T-helper 2 cell treated with Interferon-gamma antibody and Interleukin-4, amounts not matched to agents 100 ng/mL and 5 ng/mL, for 36 hours (primary cell): ENCODE measurements around the gene RASSF10. TPM values are rescaled to one million over a fixed set of nuclear protein-coding genes. Genes with fewer than 3 reads are reported as not detected.

Source experiments
- intact Hi-C: fragments of 100-400 bp; cut with micrococcal nuclease; formaldehyde crosslinking; loops from one replicate; pipeline ENCODE4 v1.15.1; 2023
- total RNA-seq: library from RNA; stranded (reverse); gene quantifications from 2 replicates; pipeline ENCODE4 v1.2.3, GENCODE V29; 2022

The RASSF10 gene
- total RNA-seq, result not detected in 2 replicates

- intact Hi-C loops, result no loop called here
Measured at GRCh38 chr11:13008625-13009475, at the start of gene RASSF10. Gene RASSF10 (plus strand): TSS chr11:13009316. CDS start chr11:13009577, 261 bp downstream.

- intact Hi-C loops, result loop anchor here (5.0 kb wide), 1 partner anchor 221 kb away; no protein-coding TSS in a partner anchor
Measured at GRCh38 chr11:12961615-12962014, 47.5 kb upstream of the RASSF10 start.

GRCh38 chr11:12962306-12962705 lies 46.8 kb upstream of the RASSF10 start:
- intact Hi-C loops, result loop anchor here (5.0 kb wide), 1 partner anchor 220 kb away; no protein-coding TSS in a partner anchor

- intact Hi-C loops, result loop anchor here (5.0 kb wide), 1 partner anchor 219 kb away; no protein-coding TSS in a partner anchor
Measured at GRCh38 chr11:12963051-12963450, 46.1 kb upstream of the RASSF10 start.

GRCh38 chr11:12963792-12964536 lies 45.2 kb upstream of the RASSF10 start:
- intact Hi-C loops, result loop anchor here (1.0 to 5.0 kb wide), 3 partner anchors 218 to 379 kb away; no protein-coding TSS in a partner anchor

GRCh38 chr11:12964650-12965049 lies 44.5 kb upstream of the RASSF10 start:
- intact Hi-C loops, result loop anchor here (1.0 to 5.0 kb wide), 3 partner anchors 218 to 378 kb away; no protein-coding TSS in a partner anchor

GRCh38 chr11:12966002-12966401 lies 43.1 kb upstream of the RASSF10 start:
- intact Hi-C loops, result no loop called here

- intact Hi-C loops, result no loop called here
Measured at GRCh38 chr11:12968101-12968500, 41.0 kb upstream of the RASSF10 start.

- intact Hi-C loops, result no loop called here
Measured at GRCh38 chr11:12968826-12969225, 40.3 kb upstream of the RASSF10 start.

GRCh38 chr11:12971955-12972354 lies 37.2 kb upstream of the RASSF10 start:
- intact Hi-C loops, result no loop called here

- intact Hi-C loops, result no loop called here
Measured at GRCh38 chr11:12973528-12974181, 35.5 kb upstream of the RASSF10 start.

GRCh38 chr11:12975195-12975594 lies 33.9 kb upstream of the RASSF10 start:
- intact Hi-C loops, result no loop called here

GRCh38 chr11:12979928-12980689 lies 29.0 kb upstream of the RASSF10 start:
- intact Hi-C loops, result no loop called here

GRCh38 chr11:12981676-12982522 lies 27.2 kb upstream of the RASSF10 start:
- intact Hi-C loops, result no loop called here

- intact Hi-C loops, result no loop called here
Measured at GRCh38 chr11:12983336-12983735, 25.8 kb upstream of the RASSF10 start.

- intact Hi-C loops, result no loop called here
Measured at GRCh38 chr11:12986194-12986898, 22.8 kb upstream of the RASSF10 start.

- intact Hi-C loops, result no loop called here
Measured at GRCh38 chr11:12989428-12990161, 19.5 kb upstream of the RASSF10 start.

GRCh38 chr11:12990162-12990480 lies 19.0 kb upstream of the RASSF10 start:
- intact Hi-C loops, result no loop called here

GRCh38 chr11:12991426-12991825 lies 17.7 kb upstream of the RASSF10 start:
- intact Hi-C loops, result no loop called here
